ENCODE measurements around the gene KSR2. TPM values are rescaled to one million over a fixed set of nuclear protein-coding genes. Genes with fewer than 3 reads are reported as not detected.

Gene KSR2
- total and polyA plus RNA-seq, 2 donors (not counting 3 experiments of a cell fraction or from before 2014, with no cell fraction given): 2.1 to 5.2 TPM

- BruUV-seq (replicated peaks): no TSS peak
- dilution Hi-C loops (cut with MboI; ENCODE audit: extremely low pct_ligation_motif_present, low sequenced_read_pairs): no loop called here
- H3K36me3 ChIP-seq (ENCODE audit: control insufficient read depth in 2 of 2, extremely low read depth in 1 of 2, insufficient read depth in 2 of 2, low read length in 2 of 2): no peaks in the 10 kb centered on the region
- TF ChIP-seq MYC (IDR thresholded peaks at IDR 0.05; ENCODE audit: low read depth, low read length) (no peak), CTCF (IDR thresholded peaks at IDR 0.05; ENCODE audit: extremely low read depth in 1 of 2, insufficient read depth in 1 of 2, low read depth in 1 of 2, low read length in 2 of 2) (no peak), GATA2 (IDR thresholded peaks at IDR 0.05; ENCODE audit: insufficient read depth, insufficient read length, low read depth, low read length) (no peak), EZH2 (IDR thresholded peaks at IDR 0.05; ENCODE audit: borderline replicate concordance, low read depth, low read length, severe bottlenecking) (no peak), MAX (IDR thresholded peaks at IDR 0.05; ENCODE audit: insufficient read depth, insufficient read length) (no peak), FOS (IDR thresholded peaks at IDR 0.05; ENCODE audit: borderline replicate concordance, insufficient read depth, low read length) (no peak)
- H3K27me3 ChIP-seq (ENCODE audit: control insufficient read depth in 2 of 2, insufficient read depth in 2 of 2, low read length in 2 of 2): no peaks in the 10 kb centered on the region
- FAIRE-seq (no peak), DNase-seq (ENCODE audit: low read depth, low spot score) (no peak)
- H3K9me1 ChIP-seq (replicated peaks; ENCODE audit: control insufficient read depth, extremely low read depth, insufficient read depth, low read length): no peaks in the 10 kb centered on the region
- H3K4me3 ChIP-seq (replicated peaks in 1 of 3; ENCODE audit: insufficient read depth in 1 of 3, low read depth in 1 of 3, low read length in 3 of 3): no peak overlapping the region
- H3K9ac ChIP-seq (replicated peaks; ENCODE audit: extremely low read depth, insufficient read depth, low read length): no peak overlapping the region
- H3K4me1 ChIP-seq (ENCODE audit: control insufficient read depth, extremely low read depth, insufficient read depth, low read length): no peaks in the 10 kb centered on the region
- H2AFZ ChIP-seq (ENCODE audit: low read depth, low read length): no peak overlapping the region
- H4K20me1 ChIP-seq (replicated peaks; ENCODE audit: control insufficient read depth, extremely low read depth, insufficient read depth, low read length): no peaks in the 10 kb centered on the region
- no peaks in the 10 kb centered on the region for H3K9me3 ChIP-seq (replicated peaks; ENCODE audit: control insufficient read depth, insufficient read depth, low read length)
- H3K79me2 ChIP-seq (ENCODE audit: control insufficient read depth, insufficient read depth, low read length): no peaks in the 10 kb centered on the region
- H3K4me2 ChIP-seq (ENCODE audit: insufficient read depth, low read length): no peak overlapping the region
- POLR2A ChIA-PET: no interaction called here
- H3K27ac ChIP-seq (ENCODE audit: insufficient read depth, low read depth, low read length): no peak overlapping the region
- intact Hi-C loops (cut with micrococcal nuclease): no loop called here
- CTCF ChIA-PET: no interaction called here
These were observed 541.6 kb downstream of the KSR2 start for GRCh38 chr12:117427211-117427610.

Data from endothelial cell of umbilical vein (primary cell).